Regular cardiac myocyte (primary cell): Measurements from ENCODE around the gene CRHBP. TPM values are rescaled to one million over a fixed set of nuclear protein-coding genes. Genes with fewer than 3 reads are reported as not detected.

Experiments
- total RNA-seq: library from RNA; depleted of rRNA; stranded (reverse); fragments of >200 nt; gene quantifications from 2 replicates; pipeline ENCODE4 v1.2.3, GENCODE V29; 2014

The CRHBP gene, protein sequence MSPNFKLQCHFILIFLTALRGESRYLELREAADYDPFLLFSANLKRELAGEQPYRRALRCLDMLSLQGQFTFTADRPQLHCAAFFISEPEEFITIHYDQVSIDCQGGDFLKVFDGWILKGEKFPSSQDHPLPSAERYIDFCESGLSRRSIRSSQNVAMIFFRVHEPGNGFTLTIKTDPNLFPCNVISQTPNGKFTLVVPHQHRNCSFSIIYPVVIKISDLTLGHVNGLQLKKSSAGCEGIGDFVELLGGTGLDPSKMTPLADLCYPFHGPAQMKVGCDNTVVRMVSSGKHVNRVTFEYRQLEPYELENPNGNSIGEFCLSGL
- 9.2 and 200 TPM in 2 replicates for total RNA-seq

DNA sequence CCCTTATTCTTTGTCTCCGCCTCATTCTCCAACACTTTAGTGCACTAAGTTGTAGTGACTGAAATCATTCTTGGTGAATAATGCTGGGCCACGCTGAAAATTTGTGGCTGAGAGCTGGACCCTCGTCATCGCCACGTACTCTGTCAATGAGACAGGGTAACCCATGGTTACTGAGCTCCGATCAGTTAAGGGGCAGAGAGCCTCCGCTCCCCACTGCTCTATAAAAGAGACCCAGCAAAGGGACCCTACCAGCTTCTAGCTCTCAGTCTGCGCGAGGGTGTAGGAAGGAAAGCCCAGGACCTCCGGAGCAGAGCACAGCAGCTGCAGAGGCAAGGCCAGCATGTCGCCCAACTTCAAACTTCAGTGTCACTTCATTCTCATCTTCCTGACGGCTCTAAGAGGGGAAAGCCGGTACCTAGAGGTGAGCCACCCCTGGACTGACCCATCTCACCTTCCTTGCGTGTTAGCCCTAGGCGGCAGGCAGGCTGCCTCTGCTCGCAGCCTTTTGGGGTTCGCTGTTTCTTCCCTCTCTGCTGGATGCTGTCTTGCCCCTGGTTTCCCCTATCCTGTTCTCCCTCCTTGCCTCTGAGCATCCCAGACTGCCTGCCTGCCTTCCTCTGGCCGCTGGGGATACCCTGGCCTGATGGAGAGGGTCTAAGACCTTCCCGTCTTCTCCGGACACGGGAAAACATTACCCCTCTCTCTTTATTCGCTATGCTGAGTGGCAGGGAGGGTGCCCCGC, at the start of gene CRHBP:
Gene CRHBP, plus strand, starts transcription at position 251 of the 742 bp plus-strand sequence. Its CDS starts 90 bp downstream, at position 341.

Other genes starting within 250 kb of the CRHBP start
- gene F2R, start 236.9 kb upstream of the CRHBP start, total RNA-seq, result 118 and 260 TPM in 2 replicates
- gene F2RL1, start 134.0 kb upstream of the CRHBP start, total RNA-seq, result 24.3 and 64.8 TPM in 2 replicates
- not detected in 2 replicates for gene S100Z, start 103.0 kb upstream of the CRHBP start, total RNA-seq
- 27.8 and 36.6 TPM in 2 replicates for gene AGGF1, start 77.4 kb downstream of the CRHBP start, total RNA-seq
- 0.28 and 0.96 TPM in 2 replicates for gene ZBED3, start 134.2 kb downstream of the CRHBP start, total RNA-seq